B cell (primary cell): ENCODE data around the gene SLC16A6. TPM values are rescaled to one million over a fixed set of nuclear protein-coding genes. Genes with fewer than 3 reads are reported as not detected.

Experiments used
- ATAC-seq: fragments of 200-7000 bp; cut with Tn5 transposase; one replicate; pipeline ENCODE4 v1.10.0; 2021; ENCODE audit warnings: low read depth, mild to moderate bottlenecking, moderate number of reproducible peaks, moderate library complexity
- CTCF ChIA-PET: fragments of 350-600 bp; sonication (Branson Sonifier 250); formaldehyde crosslinking; loops from one replicate; lab custom pipeline; 2021; ENCODE audit warnings: antibody characterized with exemption, inconsistent platforms; lab: Charles Lee
- POLR2A ChIA-PET: fragments of 350-600 bp; sonication (Branson Sonifier 250); formaldehyde crosslinking; loops from one replicate; lab custom pipeline; 2021; ENCODE audit warnings: antibody characterized with exemption; lab: Charles Lee
- DNase-seq: peaks from one replicate; pipeline ENCODE4 v3.0.0; 2013
- H2AFZ ChIP-seq: 2 replicates; pipeline ENCODE4 v1.6.1; 2012; ENCODE audit warnings: mild to moderate bottlenecking, low read depth, low read length; ENCODE audit not compliant: insufficient read depth, poor library complexity, severe bottlenecking
- H3K27ac ChIP-seq, 2 donors: 1 replicate in 1 of 2; 2 replicates in 1 of 2; pipeline ENCODE4 v1.5.1; 2012 to 2013; ENCODE audit warnings: low read length in 2 of 2, mild to moderate bottlenecking in 2 of 2, moderate library complexity in 1 of 2
- H3K27me3 ChIP-seq, 4 experiments: fragments of 200-600 bp in 1 of 4; sonication (generic) in 1 of 4; replicated peaks in 1 of 4; 1 replicate in 2 of 4; 2 replicates in 2 of 4; pipeline versions ENCODE4 v1.6.1 to v1.7.0; 2013 to 2016; ENCODE audit warnings: low read length in 3 of 4, mild to moderate bottlenecking in 2 of 4, mixed read lengths in 1 of 4, moderate library complexity in 1 of 4; ENCODE audit not compliant: insufficient read depth in 4 of 4, control insufficient read depth in 3 of 4; ENCODE audit errors: control extremely low read depth in 1 of 4
- H3K36me3 ChIP-seq, 2 experiments: replicated peaks in 1 of 2; 1 replicate in 1 of 2; 2 replicates in 1 of 2; pipeline versions ENCODE4 v1.6.1 to v1.7.1; 2013; ENCODE audit warnings: low read length in 1 of 2; ENCODE audit not compliant: insufficient read depth in 2 of 2, control insufficient read depth in 1 of 2; ENCODE audit errors: control extremely low read depth in 1 of 2, extremely low read depth in 1 of 2
- H3K4me1 ChIP-seq, 2 donors: fragments of 200-600 bp in 1 of 2; sonication (generic) in 1 of 2; 1 replicate in 1 of 2; 2 replicates in 1 of 2; pipeline versions ENCODE4 v1.5.1 to v1.6.1; 2013 to 2017; ENCODE audit warnings: low read length in 2 of 2; ENCODE audit not compliant: control insufficient read depth in 2 of 2, insufficient read depth in 2 of 2
- H3K4me2 ChIP-seq: replicated peaks from 2 replicates; pipeline ENCODE3; 2012; ENCODE audit warnings: mild to moderate bottlenecking, low read depth, low read length; ENCODE audit not compliant: poor library complexity, severe bottlenecking
- H3K4me3 ChIP-seq, 5 experiments: fragments of 200-600 bp in 1 of 5; sonication (generic) in 1 of 5; 1 replicate in 3 of 5; 2 replicates in 2 of 5; pipeline versions ENCODE4 v1.5.1 to v1.7.0; 2011 to 2016; ENCODE audit warnings: low read length in 4 of 5, mild to moderate bottlenecking in 4 of 5, low read depth in 2 of 5, control low read depth in 1 of 5, moderate library complexity in 1 of 5; ENCODE audit not compliant: insufficient read depth in 1 of 5; ENCODE audit errors: control extremely low read depth in 1 of 5, extremely low read depth in 1 of 5
- H3K79me2 ChIP-seq: fragments of 200-600 bp; sonication (generic); one replicate; pipeline ENCODE4 v1.6.0; 2016; ENCODE audit warnings: low read length; ENCODE audit not compliant: control insufficient read depth, insufficient read depth
- H3K9ac ChIP-seq: fragments of 200-600 bp; sonication (generic); 2 replicates; pipeline ENCODE4 v1.6.1; 2017; ENCODE audit warnings: mild to moderate bottlenecking, low read length, moderate library complexity
- H3K9me3 ChIP-seq, 3 donors: one replicate each; pipeline versions ENCODE4 v1.6.1 to v1.7.1; 2013; ENCODE audit warnings: low read length in 2 of 3; ENCODE audit not compliant: control insufficient read depth in 2 of 3, insufficient read depth in 1 of 3; ENCODE audit errors: control extremely low read depth in 1 of 3
- H4K20me1 ChIP-seq: 2 replicates; pipeline ENCODE4 v1.6.0; 2012; ENCODE audit warnings: mild to moderate bottlenecking, low read length; ENCODE audit not compliant: insufficient read depth, control insufficient read depth, poor library complexity, severe bottlenecking
- H3K27ac Mint-ChIP-seq: one replicate; pipeline ENCODE4 v1.8.0; 2021; ENCODE audit warnings: mixed read lengths
- H3K27me3 Mint-ChIP-seq: one replicate; pipeline ENCODE4 v1.8.0; 2021; ENCODE audit warnings: mixed read lengths
- H3K4me1 Mint-ChIP-seq: one replicate; pipeline ENCODE4 v1.8.0; 2021; ENCODE audit warnings: mixed read lengths
- H3K4me3 Mint-ChIP-seq: one replicate; pipeline ENCODE4 v1.8.0; 2021; ENCODE audit warnings: mixed read lengths
- H3K9me3 Mint-ChIP-seq: one replicate; pipeline ENCODE4 v1.8.0; 2022; ENCODE audit warnings: mixed read lengths; ENCODE audit not compliant: insufficient read depth
- CTCF ChIP-seq: fragments of 200-600 bp; IDR thresholded peaks from one replicate; pipeline ENCODE4 v1.8.0; 2022; ENCODE audit warnings: antibody characterized with exemption, mild to moderate bottlenecking
- EZH2 ChIP-seq: IDR thresholded peaks from 2 replicates; pipeline ENCODE4 v1.6.1; 2012; ENCODE audit warnings: borderline replicate concordance, low read depth, mild to moderate bottlenecking, moderate library complexity, low read length; ENCODE audit not compliant: insufficient read depth, poor library complexity, severe bottlenecking
- WGBS: methylation state at CpG from one replicate; pipeline ENCODE4 v1.1.5; 2013; ENCODE audit warnings: missing lambda C conversion rate; ENCODE audit not compliant: insufficient coverage; 5-methylcytosine and 5-hydroxymethylcytosine counted together
- intact Hi-C: fragments of 100-400 bp; cut with micrococcal nuclease; formaldehyde crosslinking; loops from one replicate; pipeline ENCODE4 v1.10.0; 2022
- polyA plus RNA-seq: library from polyadenylated mRNA; depleted of rRNA; stranded (reverse); fragments of >200 nt; gene quantifications from 2 replicates; pipeline ENCODE4 v1.2.3, GENCODE V29; 2012
- total RNA-seq, 2 donors: library from RNA; stranded (reverse); fragments of 120-200 nt in 1 of 2; gene quantifications; 1 replicate in 1 of 2; 2 replicates in 1 of 2; pipeline versions ENCODE4 v1.2.3 to v1.2.4, GENCODE V29; 2013 to 2022

SLC16A6 gene
- total and polyA plus RNA-seq, 2 donors (not counting 1 experiment from before 2014, with no cell fraction given) = 1.1 to 3.8 TPM

DNA sequence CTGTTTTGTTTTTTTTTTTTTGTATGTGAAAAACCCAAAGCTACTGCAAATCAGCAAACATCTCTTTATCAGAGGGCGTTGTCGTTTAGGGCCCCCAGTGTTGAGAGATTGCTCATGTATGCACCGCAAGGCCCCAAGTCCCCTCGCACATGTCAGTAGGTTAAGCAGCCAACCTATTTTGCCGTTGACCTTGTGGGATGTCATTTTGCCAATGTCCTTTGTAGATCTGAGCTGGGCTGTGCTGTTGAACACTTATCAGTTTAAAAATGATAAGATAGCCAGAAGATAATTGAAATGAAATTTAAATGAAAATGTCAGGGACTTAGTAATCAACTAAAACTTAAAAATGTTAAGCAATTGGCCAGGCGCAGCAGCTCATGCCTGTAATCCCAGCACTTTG lies 26.5 kb upstream of the SLC16A6 start:
- peaks cover 0 to 5% (median 2%) of the 10 kb centered on the region in 4 experiments for H3K27me3 ChIP-seq
- H3K4me3 Mint-ChIP-seq = no peak overlapping the region
- 100% methylated on average over 3 of the region's 6 CpGs for WGBS
- H3K9ac ChIP-seq = no peak overlapping the region
- ChIA-PET POLR2A (no interaction called here), CTCF (interaction anchor here (0.7 kb wide), 1 partner anchor 81 kb away, joined by 3 read pairs; no protein-coding TSS in a partner anchor)
- H3K27ac ChIP-seq = no peak overlapping the region
- no peaks in the 10 kb centered on the region for H3K36me3 ChIP-seq
- no peaks in the 10 kb centered on the region for H4K20me1 ChIP-seq
- ATAC-seq (no peak), DNase-seq (no peak)
- H3K4me3 ChIP-seq = no peak overlapping the region
- H3K4me2 ChIP-seq = no peak overlapping the region
- H3K9me3 Mint-ChIP-seq = no peaks in the 10 kb centered on the region
- H3K27me3 Mint-ChIP-seq = peaks cover 14% of the 10 kb centered on the region
- TF ChIP-seq EZH2 (no peak), CTCF (no peak)
- H3K79me2 ChIP-seq = no peaks in the 10 kb centered on the region
- peaks cover 30 to 31% of the 10 kb centered on the region in 2 donors for H3K4me1 ChIP-seq
- H2AFZ ChIP-seq = no peak overlapping the region
- peaks cover 33% of the 10 kb centered on the region for H3K4me1 Mint-ChIP-seq
- no peak overlapping the region for H3K27ac Mint-ChIP-seq
- H3K9me3 ChIP-seq = no peaks in the 10 kb centered on the region
- intact Hi-C loops = no loop called here

GRCh38 chr17:68315930-68316329 lies 25.0 kb upstream of the SLC16A6 start:
- H3K27ac Mint-ChIP-seq = no peak overlapping the region
- peaks cover 10% of the 10 kb centered on the region for H3K27me3 Mint-ChIP-seq
- peaks cover 0 to 5% (median 2%) of the 10 kb centered on the region in 4 experiments for H3K27me3 ChIP-seq
- H4K20me1 ChIP-seq = no peaks in the 10 kb centered on the region
- H3K9me3 Mint-ChIP-seq = no peaks in the 10 kb centered on the region
- H3K27ac ChIP-seq = no peak overlapping the region
- H3K4me2 ChIP-seq = no peak overlapping the region
- H3K4me1 ChIP-seq = peaks cover 31 to 33% of the 10 kb centered on the region in 2 donors
- H3K79me2 ChIP-seq = no peaks in the 10 kb centered on the region
- TF ChIP-seq CTCF (no peak), EZH2 (no peak)
- H3K9me3 ChIP-seq = no peaks in the 10 kb centered on the region
- peaks cover 33% of the 10 kb centered on the region for H3K4me1 Mint-ChIP-seq
- no peak overlapping the region for H3K4me3 Mint-ChIP-seq
- no peak overlapping the region for H3K4me3 ChIP-seq
- no peaks in the 10 kb centered on the region for H3K36me3 ChIP-seq
- no peak for DNase-seq
- ATAC-seq = no peak
- ChIA-PET POLR2A (no interaction called here), CTCF (no interaction called here)
- intact Hi-C loops = no loop called here
- no peak overlapping the region for H3K9ac ChIP-seq
- WGBS = 98% methylated on average over 4 of the region's 4 CpGs
- H2AFZ ChIP-seq = no peak overlapping the region
